RWPE1 (cell line): ENCODE data around the gene NFIA.

Source experiments
- CTCF ChIA-PET: fragments of 350-600 bp; sonication (Branson Sonifier 250); formaldehyde crosslinking; extraction: SDS; loops from one replicate; lab custom pipeline; 2021; lab: Yijun Ruan, JAX
- POLR2A ChIA-PET: fragments of 400-600 bp; formaldehyde crosslinking; extraction: SDS; loops from one replicate; lab custom pipeline; 2020; ENCODE audit warnings: antibody characterized with exemption; ENCODE audit not compliant: low non-redundant PET; lab: Yijun Ruan, JAX
- DNase-seq: peaks from one replicate; pipeline ENCODE4 v3.0.0; 2012; ENCODE audit warnings: low spot score
- H3K27ac ChIP-seq: fragments of 450-650 bp; 2 replicates; pipeline ENCODE4 v1.5.1; 2017
- TF ChIP-seq, protein P1 (sequence below): fragments of 450-650 bp; conservative IDR thresholded peaks from 2 replicates; pipeline ENCODE4 v1.5.1; 2017; ENCODE audit warnings: low read depth, mild to moderate bottlenecking

The NFIA gene

DNA sequence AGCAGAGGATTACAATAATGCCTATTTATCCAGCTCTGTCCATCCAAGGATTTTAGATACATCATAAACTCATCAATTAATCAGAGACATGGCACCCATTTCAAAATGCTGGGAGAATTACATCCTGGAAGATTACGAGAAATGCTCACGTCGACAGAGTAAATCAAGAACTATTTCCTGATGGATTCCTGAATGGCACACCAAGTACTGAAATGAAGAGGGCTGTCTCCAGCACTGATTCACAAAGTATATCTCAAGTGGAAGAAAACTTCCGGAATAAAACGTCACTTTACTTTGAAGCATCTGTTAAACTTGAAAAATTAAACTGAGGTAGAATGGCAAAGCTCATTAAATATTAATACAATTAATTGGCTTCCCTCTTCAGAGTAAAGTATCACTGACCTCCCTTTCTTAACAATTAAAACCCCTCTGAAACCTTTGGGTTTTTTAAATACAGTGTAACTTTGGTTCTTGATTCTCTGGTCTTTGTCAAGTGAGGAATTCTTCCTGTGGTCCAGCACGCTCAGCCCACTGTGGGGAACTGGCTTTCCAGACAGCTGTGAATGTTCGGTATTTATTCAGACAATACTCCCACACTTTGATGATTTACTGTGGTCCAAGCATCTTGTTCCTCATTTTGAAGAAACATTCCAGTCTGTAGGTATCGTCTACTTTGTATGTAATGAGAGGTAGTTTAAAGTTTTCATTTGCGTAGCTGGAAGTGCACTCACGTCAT lies 288.0 kb downstream of the NFIA start:
- ChIA-PET POLR2A (no interaction called here), CTCF (no interaction called here)
- H3K27ac ChIP-seq = no peak overlapping the region
- no peak for DNase-seq
- TF ChIP-seq, protein P1, sequence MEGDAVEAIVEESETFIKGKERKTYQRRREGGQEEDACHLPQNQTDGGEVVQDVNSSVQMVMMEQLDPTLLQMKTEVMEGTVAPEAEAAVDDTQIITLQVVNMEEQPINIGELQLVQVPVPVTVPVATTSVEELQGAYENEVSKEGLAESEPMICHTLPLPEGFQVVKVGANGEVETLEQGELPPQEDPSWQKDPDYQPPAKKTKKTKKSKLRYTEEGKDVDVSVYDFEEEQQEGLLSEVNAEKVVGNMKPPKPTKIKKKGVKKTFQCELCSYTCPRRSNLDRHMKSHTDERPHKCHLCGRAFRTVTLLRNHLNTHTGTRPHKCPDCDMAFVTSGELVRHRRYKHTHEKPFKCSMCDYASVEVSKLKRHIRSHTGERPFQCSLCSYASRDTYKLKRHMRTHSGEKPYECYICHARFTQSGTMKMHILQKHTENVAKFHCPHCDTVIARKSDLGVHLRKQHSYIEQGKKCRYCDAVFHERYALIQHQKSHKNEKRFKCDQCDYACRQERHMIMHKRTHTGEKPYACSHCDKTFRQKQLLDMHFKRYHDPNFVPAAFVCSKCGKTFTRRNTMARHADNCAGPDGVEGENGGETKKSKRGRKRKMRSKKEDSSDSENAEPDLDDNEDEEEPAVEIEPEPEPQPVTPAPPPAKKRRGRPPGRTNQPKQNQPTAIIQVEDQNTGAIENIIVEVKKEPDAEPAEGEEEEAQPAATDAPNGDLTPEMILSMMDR = no peak

DNA sequence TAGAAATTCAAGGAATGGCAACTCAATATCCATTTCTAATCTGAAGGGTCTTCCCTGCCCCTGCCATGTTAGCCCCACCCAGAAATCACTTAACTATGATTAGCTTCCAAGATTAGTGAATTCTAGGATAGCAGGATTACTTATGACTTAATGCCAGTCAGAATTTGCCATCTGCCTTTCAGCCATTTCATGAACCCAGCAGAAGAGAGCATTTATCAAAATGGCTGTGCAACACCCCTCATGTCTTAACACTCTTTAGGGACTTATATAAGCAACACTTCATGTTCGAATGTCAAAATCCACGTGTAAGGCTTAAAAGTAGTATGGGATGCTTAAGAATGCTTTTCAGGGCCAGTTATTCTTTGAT lies 288.5 kb downstream of the NFIA start:
- no peak for DNase-seq
- CTCF ChIA-PET = no interaction called here
- no peak overlapping the region for H3K27ac ChIP-seq
- POLR2A ChIA-PET = no interaction called here
- TF ChIP-seq, protein P1 = no peak

DNA sequence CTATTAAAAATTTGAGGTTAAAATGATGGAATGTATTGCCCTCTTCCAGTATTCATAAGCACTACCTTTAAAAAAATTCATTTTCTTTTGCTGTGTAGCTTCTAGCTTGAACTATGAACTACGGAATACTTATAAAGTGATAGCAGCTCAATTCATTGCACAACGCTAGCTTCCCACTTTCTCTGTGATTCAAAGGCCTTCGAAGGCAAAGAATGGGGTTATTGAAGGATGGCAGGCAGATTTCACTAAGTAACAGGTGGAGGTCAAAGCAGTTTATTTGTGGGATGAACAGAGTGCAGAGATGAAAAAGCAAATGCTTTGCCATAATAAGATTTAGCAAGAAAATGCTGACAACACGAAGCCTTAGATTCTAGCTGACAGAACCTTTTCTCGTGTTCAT lies 290.6 kb downstream of the NFIA start:
- POLR2A ChIA-PET = no interaction called here
- TF ChIP-seq, protein P1 = no peak
- no peak overlapping the region for H3K27ac ChIP-seq
- DNase-seq = no peak
- CTCF ChIA-PET = interaction anchor here (1.0 kb wide), 1 partner anchor 12 kb away, joined by 3 read pairs; no protein-coding TSS in a partner anchor

DNA sequence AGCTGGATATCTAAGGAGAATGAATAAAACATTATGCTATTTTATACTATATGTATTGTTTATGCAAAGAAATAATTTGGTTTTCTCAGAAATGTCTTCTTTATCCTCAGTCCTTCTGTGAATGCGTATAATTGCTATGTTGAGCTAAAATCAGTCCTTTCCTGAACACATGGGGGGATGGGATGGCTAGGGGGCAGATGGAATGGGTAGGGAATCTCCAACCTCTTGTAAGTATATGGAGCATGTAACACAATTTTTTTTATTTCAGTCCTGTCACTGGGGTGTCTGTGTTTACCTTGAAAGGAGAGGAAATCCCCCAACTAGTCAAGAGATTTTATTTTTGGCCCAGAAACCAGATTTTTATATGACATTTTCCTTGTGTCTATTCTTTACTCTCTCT lies 291.8 kb downstream of the NFIA start:
- TF ChIP-seq, protein P1 = no peak
- ChIA-PET CTCF (interaction anchor here (0.6 kb wide), 3 partner anchors 107 to 285 kb away, joined by 3 to 6 read pairs (median 3); no protein-coding TSS in a partner anchor), POLR2A (no interaction called here)
- no peak overlapping the region for H3K27ac ChIP-seq
- DNase-seq = no peak

DNA sequence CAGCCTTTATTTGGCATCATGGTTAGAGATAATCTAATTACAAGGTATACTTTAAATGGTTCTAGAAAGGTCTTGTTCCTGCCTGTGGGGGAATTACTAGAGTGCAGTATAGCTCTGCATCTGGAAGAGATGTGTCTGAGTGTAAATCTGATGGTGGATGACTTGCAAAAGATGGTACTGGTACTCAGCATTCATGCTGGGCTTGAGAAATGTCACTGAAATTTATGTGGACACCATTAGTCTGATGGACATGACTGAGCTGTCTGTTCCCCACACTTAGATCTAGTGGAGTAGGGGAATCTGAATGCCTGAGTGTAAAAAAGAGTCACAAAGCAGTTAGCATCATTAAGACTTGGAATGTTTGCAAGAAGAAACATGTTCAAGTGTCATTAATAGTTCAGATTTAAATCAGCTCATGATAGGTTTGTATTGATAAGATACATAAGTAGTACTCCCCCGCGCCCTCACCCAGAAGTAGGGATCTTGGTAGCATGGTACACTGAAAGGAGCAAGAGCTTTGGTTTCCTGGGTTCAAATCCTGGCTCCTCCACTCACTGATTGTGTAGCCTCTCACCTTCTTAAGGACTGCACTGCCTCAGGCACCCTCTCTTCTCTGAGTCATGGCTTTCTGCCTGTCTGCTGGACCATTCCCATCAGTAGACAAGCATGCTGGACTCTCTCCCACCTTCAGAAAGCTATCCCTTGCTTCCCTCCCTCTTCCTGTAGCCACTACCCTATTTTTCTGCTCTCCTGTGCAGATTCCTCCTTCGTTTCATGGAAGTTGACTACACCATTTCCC lies 292.9 kb downstream of the NFIA start:
- no peak for DNase-seq
- ChIA-PET POLR2A (no interaction called here), CTCF (no interaction called here)
- TF ChIP-seq, protein P1 = no peak
- no peak overlapping the region for H3K27ac ChIP-seq

DNA sequence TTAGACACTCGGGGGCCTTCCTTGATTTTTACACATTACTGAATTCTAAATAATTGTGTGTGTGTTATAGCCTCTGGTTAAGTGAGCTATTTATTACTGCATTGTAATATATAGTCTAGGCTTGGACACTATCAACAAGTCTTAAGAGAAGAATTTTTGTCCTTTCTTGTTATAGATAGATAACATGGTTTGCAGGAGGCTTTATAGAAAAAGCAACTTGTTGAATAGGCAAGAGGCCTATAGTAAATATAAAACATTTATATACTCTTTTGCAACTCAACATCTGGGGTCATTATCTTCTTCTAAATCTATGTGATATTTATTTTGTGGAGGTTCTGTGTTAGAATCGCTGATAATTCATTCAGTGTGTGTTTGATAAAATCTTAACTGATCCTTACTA lies 293.8 kb downstream of the NFIA start:
- DNase-seq = no peak
- CTCF ChIA-PET = no interaction called here
- H3K27ac ChIP-seq = no peak overlapping the region
- POLR2A ChIA-PET = no interaction called here
- TF ChIP-seq, protein P1 = no peak
